ENCODE results near the gene TRIM44.

Gene TRIM44

DNA sequence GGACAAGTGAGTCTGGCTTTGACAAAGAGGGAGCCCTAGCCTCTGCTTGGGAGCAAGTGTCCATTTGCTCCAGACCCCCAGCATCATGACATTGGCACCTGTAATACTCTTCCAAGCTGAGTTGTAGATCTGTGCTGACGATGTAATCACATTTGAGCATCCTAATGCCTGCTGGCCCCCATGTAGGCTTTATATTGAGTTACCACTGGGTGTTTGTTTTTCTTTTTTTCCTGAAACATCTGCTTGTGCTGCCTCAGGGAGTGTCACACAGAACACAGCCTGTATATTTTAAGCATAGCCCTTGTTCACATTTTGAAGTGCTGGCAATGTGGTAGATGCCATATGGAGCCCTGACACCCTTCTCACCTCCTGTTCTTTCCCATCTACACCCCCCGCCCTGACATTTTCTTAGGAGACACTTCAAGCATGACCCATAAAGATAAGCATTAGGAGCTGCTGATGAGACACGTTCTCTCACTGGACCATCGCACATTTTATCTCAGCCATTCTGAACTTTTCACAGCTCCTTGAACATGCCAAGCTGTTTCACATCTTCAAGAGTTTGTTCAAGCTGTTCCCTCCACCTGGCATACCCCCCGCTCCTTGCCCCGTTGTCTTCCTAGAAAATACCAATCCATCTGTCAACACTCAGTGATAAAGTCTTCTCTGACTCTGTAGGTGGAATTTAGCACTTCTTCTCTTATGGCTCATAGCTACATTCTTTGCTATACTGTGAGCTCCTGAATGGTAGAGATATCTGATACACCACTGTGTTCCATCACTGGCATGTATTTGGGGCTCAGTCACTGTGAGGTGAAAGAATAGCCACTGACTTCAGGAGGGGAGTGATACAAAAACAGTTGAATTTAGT, 128.7 kb downstream of the TRIM44 start:
- DNase-seq (ENCODE audit: low spot score) = no peak

GRCh38 chr11:35792148-35792845, 129.7 kb downstream of the TRIM44 start:
- no peak for DNase-seq (ENCODE audit: low spot score)

- DNase-seq (ENCODE audit: low spot score) = no peak
These were observed 130.2 kb downstream of the TRIM44 start for GRCh38 chr11:35792846-35793192.

- DNase-seq (ENCODE audit: low spot score) = no peak
These were observed 131.8 kb downstream of the TRIM44 start for GRCh38 chr11:35794333-35794732.

- DNase-seq (ENCODE audit: low spot score) = no peak
These were observed 132.3 kb downstream of the TRIM44 start for GRCh38 chr11:35794850-35795249.

GRCh38 chr11:35796562-35796961, 134.0 kb downstream of the TRIM44 start:
- DNase-seq (ENCODE audit: low spot score) = no peak

DNA sequence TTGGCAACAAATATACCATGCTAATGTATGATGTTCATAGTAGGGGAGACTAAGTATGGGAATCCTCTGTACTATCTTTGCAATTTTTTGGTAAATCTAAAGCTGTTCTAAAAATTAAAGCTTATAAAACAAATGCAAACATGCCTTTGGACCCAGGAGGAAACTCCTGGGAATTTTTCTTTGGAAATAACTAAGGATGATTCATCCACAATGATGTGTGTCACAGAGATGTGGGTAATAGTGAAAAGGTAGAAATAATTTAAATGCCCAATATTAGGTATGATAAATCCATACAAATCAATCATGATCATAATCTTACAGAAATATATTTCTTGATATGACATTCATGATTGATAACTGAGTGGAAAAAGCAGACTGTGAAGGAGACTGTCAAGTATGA, 135.8 kb downstream of the TRIM44 start:
- DNase-seq (ENCODE audit: low spot score) = no peak

GRCh38 chr11:35798983-35799382, 136.4 kb downstream of the TRIM44 start:
- no peak for DNase-seq (ENCODE audit: low spot score)

DNA sequence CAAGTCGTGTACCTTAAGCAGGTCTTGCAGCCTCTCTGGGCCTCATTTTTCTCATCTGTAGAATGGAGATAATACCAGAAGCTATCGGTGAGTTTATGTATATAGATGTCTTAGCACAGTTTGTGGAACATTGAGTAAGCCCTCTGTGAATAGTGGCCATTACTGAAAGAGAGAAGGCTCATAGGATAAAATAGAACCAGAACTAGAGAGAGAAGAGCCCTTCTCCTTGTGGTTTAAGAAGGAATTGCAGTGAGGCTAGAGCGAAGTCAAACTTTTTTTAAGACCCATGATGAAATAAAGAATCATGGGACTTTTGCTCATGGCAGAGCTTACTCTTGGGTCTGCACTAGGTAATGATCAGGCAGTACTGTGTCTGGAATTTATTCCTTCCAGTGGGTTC, 137.1 kb downstream of the TRIM44 start:
- DNase-seq (ENCODE audit: low spot score) = no peak

GRCh38 chr11:35800970-35801953, 138.7 kb downstream of the TRIM44 start:
- no peak for DNase-seq (ENCODE audit: low spot score)

DNA sequence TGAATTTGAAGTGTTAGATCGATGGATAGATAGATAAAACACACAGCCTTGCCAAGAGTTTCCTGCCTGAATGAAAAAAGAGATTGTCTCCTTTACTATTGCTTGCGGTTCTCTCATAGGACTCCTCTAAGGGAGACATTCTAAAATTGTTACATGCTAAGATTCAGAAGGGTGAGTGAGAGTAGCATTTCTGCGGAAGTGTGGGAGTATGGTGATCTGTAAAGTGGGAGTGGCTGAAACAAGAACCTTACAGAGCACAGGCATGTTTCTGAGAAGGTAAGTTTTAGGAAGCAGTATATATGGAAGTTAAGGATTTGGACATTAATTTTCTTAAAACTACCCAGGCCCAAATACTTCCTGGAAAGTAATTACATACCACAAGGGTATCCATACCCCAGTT, 139.6 kb downstream of the TRIM44 start:
- DNase-seq (ENCODE audit: low spot score) = no peak

DNA sequence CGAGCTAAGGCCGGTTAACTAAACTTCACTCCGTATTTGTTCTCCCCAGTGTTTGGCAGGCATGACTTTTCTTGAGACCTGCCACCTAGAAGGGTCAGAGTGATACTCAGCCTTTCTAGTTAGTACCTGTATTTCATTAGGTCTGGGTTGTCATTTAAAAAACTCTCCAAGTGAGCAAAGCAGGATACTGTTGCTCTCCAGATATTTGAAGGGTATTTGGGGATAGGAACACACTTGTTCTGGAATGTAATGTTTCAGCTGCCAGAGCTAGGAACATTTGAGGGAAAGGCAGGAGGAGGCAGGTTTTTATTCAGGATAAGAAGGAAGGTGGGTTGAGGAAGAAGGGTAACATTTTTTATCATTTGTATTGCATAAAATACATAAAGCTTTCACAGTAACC, 140.1 kb downstream of the TRIM44 start:
- DNase-seq (ENCODE audit: low spot score) = no peak

- no peak for DNase-seq (ENCODE audit: low spot score)
These were observed 140.5 kb downstream of the TRIM44 start for GRCh38 chr11:35803115-35803514.

DNA sequence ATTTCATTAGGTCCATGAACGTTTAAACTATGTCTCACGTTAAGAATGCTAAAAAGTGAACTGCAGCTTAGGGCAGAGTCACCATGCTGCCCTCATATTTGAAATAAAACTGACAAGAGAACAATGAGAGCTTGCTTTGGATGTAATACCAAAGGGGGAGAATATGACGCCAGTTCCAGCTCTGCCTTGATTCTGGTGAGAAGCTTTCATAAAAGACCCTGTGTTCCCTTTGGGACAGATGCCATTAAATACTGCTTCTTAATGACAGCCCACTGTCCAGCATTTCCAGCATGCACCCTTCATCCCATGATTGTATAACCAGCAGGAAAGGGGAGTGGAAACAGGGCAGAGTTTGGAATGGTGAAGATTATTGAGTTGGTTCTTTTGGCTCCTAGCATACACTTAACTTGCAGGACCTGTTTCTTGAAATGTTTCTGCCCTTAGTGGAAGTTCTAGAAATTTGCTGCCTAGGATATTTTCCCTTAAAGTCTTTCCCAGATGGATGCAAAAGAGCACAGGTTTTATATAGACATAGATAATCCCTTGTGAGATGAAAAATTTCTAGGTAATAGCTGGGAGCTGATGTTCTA, 142.0 kb downstream of the TRIM44 start:
- DNase-seq (ENCODE audit: low spot score) = no peak

DNA sequence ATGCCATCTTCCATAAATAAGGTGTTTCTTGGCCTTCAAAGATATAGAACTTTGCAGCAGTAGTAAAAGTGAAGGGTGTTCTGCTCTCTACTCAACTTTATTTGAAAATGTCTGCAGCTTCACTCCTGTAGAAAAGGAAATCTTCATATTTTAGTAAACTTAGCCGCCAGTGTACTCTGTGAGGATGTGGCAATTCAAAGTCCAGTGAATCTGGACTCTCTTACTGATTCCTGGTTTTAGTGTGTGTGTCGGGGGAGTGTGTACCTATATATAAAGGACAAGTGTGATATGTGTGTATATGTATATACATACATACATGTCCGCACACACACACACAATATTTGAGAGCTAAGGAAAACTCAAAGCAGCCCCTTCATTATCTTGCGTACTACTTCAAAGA, 147.0 kb downstream of the TRIM44 start:
- DNase-seq (ENCODE audit: low spot score) = no peak

- DNase-seq (ENCODE audit: low spot score) = no peak
These were observed 147.6 kb downstream of the TRIM44 start for GRCh38 chr11:35810045-35810645.

DNA sequence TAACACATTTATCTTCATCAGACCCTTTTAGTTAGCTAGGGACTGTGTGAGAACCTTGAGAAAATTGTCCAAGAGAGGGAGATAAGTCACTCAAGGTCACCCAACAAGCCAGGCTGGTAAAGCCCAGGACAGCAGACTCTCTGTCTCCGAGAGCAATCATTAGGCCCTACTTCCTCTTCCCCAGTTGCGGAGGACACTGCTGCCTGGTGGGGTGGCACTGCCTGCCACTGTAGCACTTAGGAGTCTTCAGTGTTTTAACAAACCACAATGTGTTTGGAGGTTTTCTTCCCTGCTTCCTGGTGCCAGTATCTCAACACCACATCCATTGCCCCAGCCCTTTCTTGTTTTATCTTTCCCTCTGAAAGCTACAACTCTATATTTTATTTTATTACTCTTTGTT, 149.2 kb downstream of the TRIM44 start:
- DNase-seq (ENCODE audit: low spot score) = no peak

GRCh38 chr11:35812828-35813227, 150.3 kb downstream of the TRIM44 start:
- DNase-seq (ENCODE audit: low spot score) = no peak

- DNase-seq (ENCODE audit: low spot score) = no peak
These were observed 151.6 kb downstream of the TRIM44 start for GRCh38 chr11:35814081-35814695.

GRCh38 chr11:35814720-35815305, 152.2 kb downstream of the TRIM44 start:
- DNase-seq (ENCODE audit: low spot score) = no peak
